Thyroid gland (tissue), 4 donors: ENCODE data around the gene FOXRED1.

Experiments used
- POLR2A ChIP-seq, 2 donors: fragments of 450-650 bp; IDR thresholded peaks; one replicate each; pipeline ENCODE4 v1.6.1; 2017; ENCODE audit warnings: antibody characterized with exemption in 2 of 2, mild to moderate bottlenecking in 2 of 2, moderate library complexity in 1 of 2
- TF ChIP-seq, protein P1 (sequence below), 6 experiments: fragments of 200-600 bp in 3 of 6; fragments of 450-650 bp in 3 of 6; sonication (generic) in 3 of 6; IDR thresholded peaks; one replicate each; pipeline ENCODE4 v1.5.1; 2016 to 2019; ENCODE audit warnings: antibody characterized with exemption in 6 of 6, mild to moderate bottlenecking in 2 of 6, inconsistent platforms in 1 of 6, moderate library complexity in 1 of 6

DNA sequence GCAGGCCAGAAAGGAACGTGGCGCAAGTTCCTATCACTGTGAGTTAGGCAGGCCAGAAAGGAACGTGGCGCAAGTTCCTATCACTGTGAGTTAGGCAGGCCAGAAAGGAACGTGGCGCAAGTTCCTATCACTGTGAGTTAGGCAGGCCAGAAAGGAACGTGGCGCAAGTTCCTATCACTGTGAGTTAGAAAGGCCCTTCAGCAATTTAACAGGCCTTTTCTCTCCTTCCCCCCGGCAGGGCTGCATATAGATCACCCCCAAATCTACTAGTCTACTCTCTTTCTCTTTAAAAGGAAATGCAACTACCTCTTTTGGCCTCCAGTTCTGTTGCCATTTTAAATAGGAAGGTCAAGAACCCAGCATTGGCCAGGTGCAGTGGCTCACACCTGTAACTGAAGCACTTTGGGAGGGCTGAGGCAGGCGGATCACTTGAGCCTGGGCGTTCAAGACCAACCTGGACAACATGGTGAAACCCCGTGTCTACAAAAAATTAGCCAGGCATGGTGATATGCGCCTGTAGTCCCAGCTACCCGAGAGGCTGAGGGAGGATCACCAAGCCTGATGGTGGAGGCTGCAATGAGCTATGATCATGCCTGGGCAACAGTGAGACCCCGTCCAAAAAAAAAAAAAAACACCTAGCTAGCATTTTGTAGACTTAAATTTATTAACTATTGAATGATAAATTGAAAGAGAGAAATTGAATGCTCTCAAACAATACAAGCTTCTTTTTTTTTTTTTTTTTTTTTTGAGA lies 42.4 kb upstream of the FOXRED1 start:
- TF ChIP-seq, protein P1, sequence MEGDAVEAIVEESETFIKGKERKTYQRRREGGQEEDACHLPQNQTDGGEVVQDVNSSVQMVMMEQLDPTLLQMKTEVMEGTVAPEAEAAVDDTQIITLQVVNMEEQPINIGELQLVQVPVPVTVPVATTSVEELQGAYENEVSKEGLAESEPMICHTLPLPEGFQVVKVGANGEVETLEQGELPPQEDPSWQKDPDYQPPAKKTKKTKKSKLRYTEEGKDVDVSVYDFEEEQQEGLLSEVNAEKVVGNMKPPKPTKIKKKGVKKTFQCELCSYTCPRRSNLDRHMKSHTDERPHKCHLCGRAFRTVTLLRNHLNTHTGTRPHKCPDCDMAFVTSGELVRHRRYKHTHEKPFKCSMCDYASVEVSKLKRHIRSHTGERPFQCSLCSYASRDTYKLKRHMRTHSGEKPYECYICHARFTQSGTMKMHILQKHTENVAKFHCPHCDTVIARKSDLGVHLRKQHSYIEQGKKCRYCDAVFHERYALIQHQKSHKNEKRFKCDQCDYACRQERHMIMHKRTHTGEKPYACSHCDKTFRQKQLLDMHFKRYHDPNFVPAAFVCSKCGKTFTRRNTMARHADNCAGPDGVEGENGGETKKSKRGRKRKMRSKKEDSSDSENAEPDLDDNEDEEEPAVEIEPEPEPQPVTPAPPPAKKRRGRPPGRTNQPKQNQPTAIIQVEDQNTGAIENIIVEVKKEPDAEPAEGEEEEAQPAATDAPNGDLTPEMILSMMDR (IDR thresholded peaks at IDR 0.05): no peak
- no peak for TF ChIP-seq POLR2A (IDR thresholded peaks at IDR 0.05)
